HG03565 (cell line): ENCODE results near the gene RSRC1.
"Not testable (repeated sequence)": the region's sequence is repeated elsewhere in the genome, so short reads cannot be mapped to it uniquely, and the experiment has no call there.

Experiments used
- ATAC-seq: cut with Tn5 transposase; IDR thresholded peaks from one replicate; pipeline ENCODE4 v1.9.1; 2021; ENCODE audit warnings: mild to moderate bottlenecking, moderate library complexity; ENCODE audit not compliant: unreplicated experiment

The RSRC1 gene

GRCh38 chr3:158213461-158213860, 103.6 kb downstream of the RSRC1 start:
- no peak for ATAC-seq

GRCh38 chr3:158217992-158218391, 108.1 kb downstream of the RSRC1 start:
- ATAC-seq = no peak

- no peak for ATAC-seq
These were observed 110.7 kb downstream of the RSRC1 start for GRCh38 chr3:158220575-158220974.

- ATAC-seq = no peak
These were observed 111.5 kb downstream of the RSRC1 start for GRCh38 chr3:158221426-158221825.

- no peak for ATAC-seq
These were observed 116.5 kb downstream of the RSRC1 start for GRCh38 chr3:158226429-158226828.

GRCh38 chr3:158228942-158229341, 119.1 kb downstream of the RSRC1 start:
- ATAC-seq = not testable (repeated sequence)

GRCh38 chr3:158233791-158234190, 123.9 kb downstream of the RSRC1 start:
- ATAC-seq = no peak

GRCh38 chr3:158244274-158244673, 134.4 kb downstream of the RSRC1 start:
- ATAC-seq = no peak

GRCh38 chr3:158247288-158247687, 137.4 kb downstream of the RSRC1 start:
- ATAC-seq = no peak

GRCh38 chr3:158248261-158248660, 138.4 kb downstream of the RSRC1 start:
- ATAC-seq = no peak

- peak; percentile 39 for ATAC-seq
These were observed 139.3 kb downstream of the RSRC1 start for GRCh38 chr3:158249183-158249582.

- ATAC-seq = no peak
These were observed 148.7 kb downstream of the RSRC1 start for GRCh38 chr3:158258619-158259018.

GRCh38 chr3:158260392-158260791, 150.5 kb downstream of the RSRC1 start:
- no peak for ATAC-seq

- ATAC-seq = no peak
These were observed 151.6 kb downstream of the RSRC1 start for GRCh38 chr3:158261371-158261991.

GRCh38 chr3:158264894-158265293, 155.0 kb downstream of the RSRC1 start:
- ATAC-seq = no peak

GRCh38 chr3:158267015-158267414, 157.1 kb downstream of the RSRC1 start:
- ATAC-seq = no peak

GRCh38 chr3:158269942-158270341, 160.1 kb downstream of the RSRC1 start:
- no peak for ATAC-seq

GRCh38 chr3:158272081-158272480, 162.2 kb downstream of the RSRC1 start:
- no peak for ATAC-seq

- no peak for ATAC-seq
These were observed 163.8 kb downstream of the RSRC1 start for GRCh38 chr3:158273656-158274055.

- ATAC-seq = no peak
These were observed 168.3 kb downstream of the RSRC1 start for GRCh38 chr3:158278187-158278586.

- ATAC-seq = no peak
These were observed 169.7 kb downstream of the RSRC1 start for GRCh38 chr3:158279609-158280008.

- ATAC-seq = no peak
These were observed 185.9 kb downstream of the RSRC1 start for GRCh38 chr3:158295771-158296170.

- ATAC-seq = no peak
These were observed 188.1 kb downstream of the RSRC1 start for GRCh38 chr3:158297940-158298339.
